Muscle layer of colon (tissue), 2 donors: ENCODE results near the gene CROCC2.

Experiments
- H3K27ac ChIP-seq: one replicate; pipeline ENCODE4 v1.7.0; 2013; ENCODE audit warnings: low read depth, mild to moderate bottlenecking, low read length, moderate library complexity
- H3K27me3 ChIP-seq, 2 donors: one replicate each; pipeline ENCODE4 v1.7.0; 2013; ENCODE audit warnings: low read length in 2 of 2, mild to moderate bottlenecking in 2 of 2; ENCODE audit not compliant: insufficient read depth in 2 of 2, control insufficient read depth in 1 of 2
- H3K36me3 ChIP-seq: one replicate; pipeline ENCODE4 v1.7.0; 2013; ENCODE audit warnings: mild to moderate bottlenecking, low read length; ENCODE audit not compliant: insufficient read depth
- H3K4me1 ChIP-seq: one replicate; pipeline ENCODE4 v1.7.0; 2013; ENCODE audit warnings: mild to moderate bottlenecking, low read length; ENCODE audit not compliant: insufficient read depth
- H3K4me3 ChIP-seq, 2 donors: one replicate each; pipeline ENCODE4 v1.7.0; 2013; ENCODE audit warnings: low read length in 2 of 2, low read depth in 1 of 2, mild to moderate bottlenecking in 1 of 2, moderate library complexity in 1 of 2
- H3K9ac ChIP-seq: one replicate; pipeline ENCODE4 v1.7.0; 2013; ENCODE audit warnings: low read length
- H3K9me3 ChIP-seq: one replicate; pipeline ENCODE4 v1.7.0; 2013; ENCODE audit warnings: mild to moderate bottlenecking, low read length
- donor health status: abdominal sarcoma.
- donor health status: Adenocarcinoma of cecum.

CROCC2 gene

GRCh38 chr2:240946046-240946445, 39.9 kb downstream of the CROCC2 start:
- H3K4me3 ChIP-seq, result no peak overlapping the region
- H3K4me1 ChIP-seq, result no peaks in the 10 kb centered on the region
- no peaks in the 10 kb centered on the region for H3K27me3 ChIP-seq
- H3K9me3 ChIP-seq, result no peaks in the 10 kb centered on the region
- no peak overlapping the region for H3K27ac ChIP-seq
- no peak overlapping the region for H3K9ac ChIP-seq
- no peaks in the 10 kb centered on the region for H3K36me3 ChIP-seq

GRCh38 chr2:240946654-240947053, 40.5 kb downstream of the CROCC2 start:
- Histone ChIP-seq H3K9ac (no peak overlapping the region), H3K9me3 (no peaks in the 10 kb centered on the region), H3K27me3 (no peaks in the 10 kb centered on the region), H3K4me3 (no peak overlapping the region), H3K27ac (no peak overlapping the region), H3K4me1 (no peaks in the 10 kb centered on the region), H3K36me3 (no peaks in the 10 kb centered on the region)

- H3K9me3 ChIP-seq, result no peaks in the 10 kb centered on the region
- H3K4me3 ChIP-seq, result no peak overlapping the region
- no peak overlapping the region for H3K9ac ChIP-seq
- H3K4me1 ChIP-seq, result no peaks in the 10 kb centered on the region
- H3K27ac ChIP-seq, result no peak overlapping the region
- no peaks in the 10 kb centered on the region for H3K27me3 ChIP-seq
- H3K36me3 ChIP-seq, result no peaks in the 10 kb centered on the region
Observed at GRCh38 chr2:240947176-240947575, 41.0 kb downstream of the CROCC2 start.

GRCh38 chr2:240947607-240948006, 41.5 kb downstream of the CROCC2 start:
- no peak overlapping the region for H3K9ac ChIP-seq
- no peak overlapping the region for H3K4me3 ChIP-seq
- H3K4me1 ChIP-seq, result no peaks in the 10 kb centered on the region
- no peak overlapping the region for H3K27ac ChIP-seq
- no peaks in the 10 kb centered on the region for H3K36me3 ChIP-seq
- H3K27me3 ChIP-seq, result no peaks in the 10 kb centered on the region
- H3K9me3 ChIP-seq, result no peaks in the 10 kb centered on the region

GRCh38 chr2:240948086-240948485, 42.0 kb downstream of the CROCC2 start:
- no peaks in the 10 kb centered on the region for H3K27me3 ChIP-seq
- no peaks in the 10 kb centered on the region for H3K9me3 ChIP-seq
- no peak overlapping the region for H3K4me3 ChIP-seq
- H3K4me1 ChIP-seq, result no peaks in the 10 kb centered on the region
- H3K27ac ChIP-seq, result no peak overlapping the region
- no peaks in the 10 kb centered on the region for H3K36me3 ChIP-seq
- H3K9ac ChIP-seq, result no peak overlapping the region

- Histone ChIP-seq H3K9ac (no peak overlapping the region), H3K27me3 (no peaks in the 10 kb centered on the region), H3K36me3 (no peaks in the 10 kb centered on the region), H3K9me3 (no peaks in the 10 kb centered on the region), H3K4me3 (no peak overlapping the region), H3K4me1 (no peaks in the 10 kb centered on the region), H3K27ac (no peak overlapping the region)
Observed at GRCh38 chr2:240948905-240949790, 43.0 kb downstream of the CROCC2 start.

GRCh38 chr2:240949791-240950705, 43.9 kb downstream of the CROCC2 start:
- Histone ChIP-seq H3K9me3 (no peaks in the 10 kb centered on the region), H3K4me1 (no peaks in the 10 kb centered on the region), H3K27ac (no peak overlapping the region), H3K4me3 (no peak overlapping the region), H3K36me3 (no peaks in the 10 kb centered on the region), H3K27me3 (no peaks in the 10 kb centered on the region), H3K9ac (no peak overlapping the region)

- H3K4me1 ChIP-seq, result no peaks in the 10 kb centered on the region
Observed at GRCh38 chr2:240951045-240951594, 45.0 kb downstream of the CROCC2 start.

GRCh38 chr2:240952496-240953246, 46.5 kb downstream of the CROCC2 start:
- Histone ChIP-seq H3K9me3 (no peaks in the 10 kb centered on the region), H3K4me3 (no peak overlapping the region), H3K36me3 (no peaks in the 10 kb centered on the region), H3K4me1 (no peaks in the 10 kb centered on the region), H3K27me3 (peaks cover 0 to under 1% of the 10 kb centered on the region in 2 donors), H3K9ac (no peak overlapping the region), H3K27ac (no peak overlapping the region)

More at GRCh38 chr2:240951045-240951594, 45.0 kb downstream of the CROCC2 start:
- Histone ChIP-seq H3K9me3 (no peaks in the 10 kb centered on the region), H3K27me3 (no peaks in the 10 kb centered on the region), H3K4me3 (no peak overlapping the region), H3K9ac (no peak overlapping the region), H3K36me3 (no peaks in the 10 kb centered on the region), H3K27ac (no peak overlapping the region)

GRCh38 chr2:240953426-240954410, 47.6 kb downstream of the CROCC2 start:
- H3K27me3 ChIP-seq, result peaks cover 0 to 8% of the 10 kb centered on the region in 2 donors
- H3K9me3 ChIP-seq, result no peaks in the 10 kb centered on the region
- H3K4me3 ChIP-seq, result no peak overlapping the region
- no peak overlapping the region for H3K27ac ChIP-seq
- no peak overlapping the region for H3K9ac ChIP-seq
- no peaks in the 10 kb centered on the region for H3K4me1 ChIP-seq
- H3K36me3 ChIP-seq, result no peaks in the 10 kb centered on the region
